H9 (cell line): ENCODE results near the gene NACC2. TPM values are rescaled to one million over a fixed set of nuclear protein-coding genes. Genes with fewer than 3 reads are reported as not detected.

Experiments
- DNase-seq: peaks from one replicate; pipeline ENCODE4 v3.0.0-alpha.2; 2017
- H2AFZ ChIP-seq: one replicate; pipeline ENCODE4 v1.6.1; 2013; ENCODE audit warnings: mild to moderate bottlenecking, low read length, control low read depth, moderate library complexity
- H2AK5ac ChIP-seq: 2 replicates; pipeline ENCODE4 v1.6.1; 2013; ENCODE audit warnings: low read length, control low read depth, mixed read lengths; ENCODE audit not compliant: insufficient read length
- H2BK120ac ChIP-seq: one replicate; pipeline ENCODE4 v1.6.1; 2013; ENCODE audit warnings: low read depth, mild to moderate bottlenecking, low read length, control low read depth, inconsistent platforms; ENCODE audit not compliant: poor library complexity, severe bottlenecking
- H2BK12ac ChIP-seq: 2 replicates; pipeline ENCODE4 v1.6.1; 2013; ENCODE audit warnings: low read length, control low read depth, mixed read lengths, low read depth; ENCODE audit not compliant: insufficient read length
- H2BK15ac ChIP-seq: 2 replicates; pipeline ENCODE4 v1.6.1; 2013; ENCODE audit warnings: low read depth, low read length, control low read depth
- H2BK20ac ChIP-seq: one replicate; pipeline ENCODE4 v1.6.1; 2013; ENCODE audit warnings: low read depth, mild to moderate bottlenecking, low read length, control low read depth, inconsistent platforms; ENCODE audit not compliant: poor library complexity, severe bottlenecking
- H2BK5ac ChIP-seq: 2 replicates; pipeline ENCODE4 v1.6.1; 2013; ENCODE audit warnings: low read length, control low read depth, mixed read lengths; ENCODE audit not compliant: insufficient read length
- H3K14ac ChIP-seq: 2 replicates; pipeline ENCODE4 v1.6.1; 2013; ENCODE audit warnings: low read length, control low read depth; ENCODE audit not compliant: insufficient read depth
- H3K18ac ChIP-seq: 2 replicates; pipeline ENCODE4 v1.6.1; 2013; ENCODE audit warnings: low read depth, mild to moderate bottlenecking, mixed read lengths, low read length, control low read depth; ENCODE audit not compliant: insufficient read length
- H3K23ac ChIP-seq: 2 replicates; pipeline ENCODE4 v1.6.1; 2013; ENCODE audit warnings: low read length, control low read depth, mixed read lengths, low read depth; ENCODE audit not compliant: insufficient read length
- H3K23me2 ChIP-seq: 2 replicates; pipeline ENCODE4 v1.6.1; 2013; ENCODE audit warnings: low read depth, mild to moderate bottlenecking, mixed read lengths, low read length, control low read depth; ENCODE audit not compliant: insufficient read length, poor library complexity, severe bottlenecking
- H3K27ac ChIP-seq: 2 replicates; pipeline ENCODE4 v1.5.1; 2013; ENCODE audit warnings: low read length, control low read depth, mixed read lengths, low read depth; ENCODE audit not compliant: insufficient read length
- H3K27me3 ChIP-seq: 2 replicates; pipeline ENCODE4 v1.6.1; 2013; ENCODE audit warnings: low read length, control low read depth, inconsistent platforms; ENCODE audit not compliant: insufficient read depth
- H3K4ac ChIP-seq: 2 replicates; pipeline ENCODE4 v1.6.1; 2013; ENCODE audit warnings: low read depth, mild to moderate bottlenecking, control low read depth, inconsistent platforms, low read length, moderate library complexity
- H3K4me1 ChIP-seq: 2 replicates; pipeline ENCODE4 v1.6.1; 2013; ENCODE audit warnings: low read length, control low read depth, inconsistent platforms; ENCODE audit not compliant: insufficient read depth
- H3K4me2 ChIP-seq: 2 replicates; pipeline ENCODE4 v1.6.1; 2013; ENCODE audit warnings: low read length, control low read depth, mixed read lengths; ENCODE audit not compliant: insufficient read length, insufficient read depth
- H3K56ac ChIP-seq: 2 replicates; pipeline ENCODE4 v1.6.1; 2013; ENCODE audit warnings: low read depth, mild to moderate bottlenecking, mixed read lengths, low read length, control low read depth; ENCODE audit not compliant: insufficient read length
- H3K79me1 ChIP-seq: 2 replicates; pipeline ENCODE4 v1.6.1; 2013; ENCODE audit warnings: low read depth, mild to moderate bottlenecking, moderate library complexity, low read length, control low read depth, inconsistent platforms; ENCODE audit not compliant: insufficient read depth, poor library complexity, severe bottlenecking
- H3K79me2 ChIP-seq: 2 replicates; pipeline ENCODE4 v1.6.1; 2013; ENCODE audit warnings: low read length, control low read depth, inconsistent platforms; ENCODE audit not compliant: insufficient read depth
- H3K9ac ChIP-seq: 2 replicates; pipeline ENCODE4 v1.6.1; 2013; ENCODE audit warnings: low read length, control low read depth, mixed read lengths; ENCODE audit not compliant: insufficient read length; ENCODE audit errors: extremely low read depth
- H3K9me3 ChIP-seq: one replicate; pipeline ENCODE4 v1.6.1; 2013; ENCODE audit warnings: low read depth, low read length, inconsistent platforms; ENCODE audit not compliant: control insufficient read depth
- H3T11ph ChIP-seq: one replicate; pipeline ENCODE4 v1.6.1; 2013; ENCODE audit warnings: mild to moderate bottlenecking, low read length, control low read depth, inconsistent platforms
- H4K20me1 ChIP-seq: one replicate; pipeline ENCODE4 v1.6.1; 2013; ENCODE audit not compliant: control insufficient read depth, insufficient read length, insufficient read depth
- H4K5ac ChIP-seq: 2 replicates; pipeline ENCODE4 v1.6.1; 2013; ENCODE audit warnings: low read depth, mild to moderate bottlenecking, mixed read lengths, low read length, control low read depth; ENCODE audit not compliant: insufficient read length
- H4K8ac ChIP-seq: replicated peaks from 2 replicates; pipeline ENCODE4 v1.6.1; 2013; ENCODE audit warnings: low read length, control low read depth, mixed read lengths, low read depth; ENCODE audit not compliant: insufficient read length
- H4K91ac ChIP-seq: 2 replicates; pipeline ENCODE4 v1.6.1; 2013; ENCODE audit warnings: low read depth, mild to moderate bottlenecking, moderate library complexity, mixed read lengths, low read length, control low read depth; ENCODE audit not compliant: insufficient read length
- H3K27ac Mint-ChIP-seq, 3 experiments: 2 replicates in 2 of 3; 3 replicates in 1 of 3; pipeline ENCODE4 v1.8.0; 2020 to 2021; ENCODE audit warnings: mixed read lengths in 3 of 3, mild to moderate bottlenecking in 1 of 3, moderate library complexity in 1 of 3
- H3K27me3 Mint-ChIP-seq: 2 replicates; pipeline ENCODE4 v1.8.0; 2021; ENCODE audit warnings: low read depth, mild to moderate bottlenecking, moderate library complexity, mixed read lengths
- H3K36me3 Mint-ChIP-seq, 3 experiments: 2 replicates in 2 of 3; 3 replicates in 1 of 3; pipeline ENCODE4 v1.8.0; 2020 to 2021; ENCODE audit warnings: low read depth in 3 of 3, mixed read lengths in 3 of 3; ENCODE audit not compliant: insufficient read depth in 1 of 3
- H3K4me1 Mint-ChIP-seq, 2 experiments: 2 replicates each; pipeline ENCODE4 v1.8.0; 2020; ENCODE audit warnings: mixed read lengths in 2 of 2
- H3K4me3 Mint-ChIP-seq, 2 experiments: 2 replicates in 1 of 2; 3 replicates in 1 of 2; pipeline ENCODE4 v1.8.0; 2020 to 2021; ENCODE audit warnings: mild to moderate bottlenecking in 2 of 2, mixed read lengths in 2 of 2, moderate library complexity in 1 of 2
- H3K9me3 Mint-ChIP-seq, 2 experiments: 2 replicates in 1 of 2; 3 replicates in 1 of 2; pipeline ENCODE4 v1.8.0; 2020; ENCODE audit warnings: mild to moderate bottlenecking in 2 of 2, mixed read lengths in 2 of 2, moderate library complexity in 1 of 2
- WGBS: extraction: QIAGEN DNeasy Blood & Tissue Kit; methylation state at CpG from one replicate; pipeline ENCODE4 v1.1.7; 2013; ENCODE audit warnings: missing lambda C conversion rate, low lambda C conversion rate, mixed read lengths; ENCODE audit not compliant: insufficient read length; ENCODE audit errors: extremely low coverage; 5-methylcytosine and 5-hydroxymethylcytosine counted together
- total RNA-seq: library from RNA; stranded (reverse); gene quantifications from 2 replicates; pipeline ENCODE4 v1.2.1, GENCODE V29; 2021
- TF ChIP-seq, protein P1 (sequence below): fragments of 200-600 bp; sonication (generic); conservative IDR thresholded peaks from 3 replicates; pipeline ENCODE4 v1.8.0; 2021; ENCODE audit warnings: antibody characterized with exemption, mild to moderate bottlenecking

The NACC2 gene
- total RNA-seq, 1 experiment from 2014 or later: 11.5 TPM

DNA sequence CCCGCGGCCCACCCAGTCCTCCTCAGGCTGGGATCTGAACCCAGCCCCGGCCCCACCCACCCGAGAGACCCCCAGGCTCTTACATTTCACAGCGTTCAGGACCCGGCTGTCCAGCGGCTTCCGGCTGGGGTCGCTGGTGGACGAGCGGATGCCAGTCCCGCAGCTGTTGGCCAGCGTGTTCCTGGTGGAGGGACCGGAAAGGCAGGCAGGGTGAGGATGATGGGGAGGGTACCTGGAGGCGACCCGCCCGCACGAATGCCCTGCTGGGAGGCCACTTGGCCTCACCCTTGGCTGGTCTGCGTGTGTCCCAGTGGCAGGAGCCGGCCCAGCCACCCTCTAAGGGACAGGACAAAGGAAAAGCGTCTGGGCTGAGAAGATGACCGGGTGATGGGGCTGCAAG lies 82.0 kb downstream of the NACC2 start:
- Histone ChIP-seq H3K56ac (no peak overlapping the region), H4K5ac (no peak overlapping the region), H2BK15ac (no peak overlapping the region), H3K4ac (no peak overlapping the region), H4K20me1 (no peaks in the 10 kb centered on the region), H2AFZ (no peak overlapping the region), H4K91ac (no peak overlapping the region), H3K9me3 (no peaks in the 10 kb centered on the region), H3K27me3 (no peaks in the 10 kb centered on the region), H3K23ac (no peak overlapping the region), H3K14ac (no peak overlapping the region; the same call in 1 of the 2 replicates), H3K23me2 (no peaks in the 10 kb centered on the region), H4K8ac (no peak overlapping the region), H3K18ac (no peak overlapping the region), H2AK5ac (no peak overlapping the region), H3K27ac (no peak overlapping the region), H3K79me2 (no peaks in the 10 kb centered on the region), H3T11ph (no peak overlapping the region), H2BK120ac (no peak overlapping the region), H2BK5ac (no peak overlapping the region), H2BK12ac (no peak overlapping the region), H3K79me1 (no peaks in the 10 kb centered on the region), H3K4me1 (no peaks in the 10 kb centered on the region; the same call in 1 of the 2 replicates), H2BK20ac (no peak overlapping the region), H3K9ac (no peak overlapping the region), H3K4me2 (no peak overlapping the region)
- WGBS: no CpG with 5 or more reads among the region's 22 CpGs
- H3K4me1 Mint-ChIP-seq: peaks cover 29 to 47% of the 10 kb centered on the region in 2 experiments
- H3K27ac Mint-ChIP-seq: no peak overlapping the region
- H3K9me3 Mint-ChIP-seq: no peaks in the 10 kb centered on the region
- TF ChIP-seq, protein P1, sequence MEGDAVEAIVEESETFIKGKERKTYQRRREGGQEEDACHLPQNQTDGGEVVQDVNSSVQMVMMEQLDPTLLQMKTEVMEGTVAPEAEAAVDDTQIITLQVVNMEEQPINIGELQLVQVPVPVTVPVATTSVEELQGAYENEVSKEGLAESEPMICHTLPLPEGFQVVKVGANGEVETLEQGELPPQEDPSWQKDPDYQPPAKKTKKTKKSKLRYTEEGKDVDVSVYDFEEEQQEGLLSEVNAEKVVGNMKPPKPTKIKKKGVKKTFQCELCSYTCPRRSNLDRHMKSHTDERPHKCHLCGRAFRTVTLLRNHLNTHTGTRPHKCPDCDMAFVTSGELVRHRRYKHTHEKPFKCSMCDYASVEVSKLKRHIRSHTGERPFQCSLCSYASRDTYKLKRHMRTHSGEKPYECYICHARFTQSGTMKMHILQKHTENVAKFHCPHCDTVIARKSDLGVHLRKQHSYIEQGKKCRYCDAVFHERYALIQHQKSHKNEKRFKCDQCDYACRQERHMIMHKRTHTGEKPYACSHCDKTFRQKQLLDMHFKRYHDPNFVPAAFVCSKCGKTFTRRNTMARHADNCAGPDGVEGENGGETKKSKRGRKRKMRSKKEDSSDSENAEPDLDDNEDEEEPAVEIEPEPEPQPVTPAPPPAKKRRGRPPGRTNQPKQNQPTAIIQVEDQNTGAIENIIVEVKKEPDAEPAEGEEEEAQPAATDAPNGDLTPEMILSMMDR: no peak
- H3K36me3 Mint-ChIP-seq: peaks cover 0 to 3% (median 0%) of the 10 kb centered on the region in 3 experiments; a peak in 1 of 7 replicates
- no peak overlapping the region for H3K4me3 Mint-ChIP-seq
- no peak for DNase-seq
- H3K27me3 Mint-ChIP-seq: no peaks in the 10 kb centered on the region; the same call in 1 of the 2 replicates
